ENCODE results near the gene EYS.

The EYS gene

GRCh38 chr6:64141680-64142079 lies 1565.3 kb downstream of the EYS start:
- Histone ChIP-seq H3K27ac (ENCODE audit: low read depth, low read length) (no peak overlapping the region), H3K36me3 (ENCODE audit: control insufficient read depth in 1 of 2, insufficient read depth in 2 of 2, low read length in 2 of 2) (no peaks in the 10 kb centered on the region), H3K9ac (ENCODE audit: low read depth in 1 of 2, low read length in 2 of 2) (no peak overlapping the region), H3K4me3 (ENCODE audit: low read depth in 1 of 2, low read length in 2 of 2) (no peak overlapping the region), H3K9me3 (ENCODE audit: control insufficient read depth in 1 of 2, low read length in 2 of 2) (no peaks in the 10 kb centered on the region), H3K4me1 (ENCODE audit: control insufficient read depth in 1 of 2, insufficient read depth in 2 of 2, low read length in 2 of 2) (no peaks in the 10 kb centered on the region), H3K27me3 (ENCODE audit: control insufficient read depth in 1 of 2, insufficient read depth in 2 of 2, low read length in 2 of 2) (no peaks in the 10 kb centered on the region)

DNA sequence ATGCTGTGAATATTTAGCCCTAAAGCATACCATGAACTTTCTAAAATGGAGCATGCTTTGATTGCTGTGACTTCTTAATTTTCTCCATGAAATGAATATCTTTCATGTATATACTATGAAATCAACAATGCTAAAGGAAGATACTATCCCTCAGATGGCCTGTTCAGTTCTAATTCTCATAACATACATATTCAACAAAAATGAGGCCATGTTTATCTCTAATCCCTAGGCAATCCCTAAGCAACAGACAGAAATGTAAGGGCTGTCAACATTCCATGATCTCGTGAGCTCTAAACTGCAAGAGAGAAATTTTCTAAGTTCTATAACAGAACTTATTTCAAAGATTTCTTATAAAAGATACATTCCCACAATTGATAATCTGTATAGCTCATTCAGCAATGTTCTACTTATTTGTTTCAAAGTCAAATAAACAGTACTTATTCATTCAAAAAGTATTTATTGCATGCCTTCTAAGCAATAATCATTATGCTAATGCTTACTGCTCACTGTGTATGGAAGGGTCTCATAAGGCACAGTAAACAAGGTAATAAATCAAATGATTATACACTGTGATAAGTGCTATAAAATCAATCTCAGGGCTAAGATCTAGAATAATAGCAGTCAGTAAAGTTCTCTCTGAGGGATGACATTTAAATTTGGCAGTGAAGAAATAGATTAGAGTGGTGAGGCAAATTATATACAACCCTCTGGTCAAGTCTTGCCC lies 1578.6 kb downstream of the EYS start:
- Histone ChIP-seq H3K27ac (ENCODE audit: low read depth, low read length) (no peak overlapping the region), H3K9me3 (ENCODE audit: control insufficient read depth in 1 of 2, low read length in 2 of 2) (no peaks in the 10 kb centered on the region), H3K36me3 (ENCODE audit: control insufficient read depth in 1 of 2, insufficient read depth in 2 of 2, low read length in 2 of 2) (no peaks in the 10 kb centered on the region), H3K27me3 (ENCODE audit: control insufficient read depth in 1 of 2, insufficient read depth in 2 of 2, low read length in 2 of 2) (no peaks in the 10 kb centered on the region), H3K4me1 (ENCODE audit: control insufficient read depth in 1 of 2, insufficient read depth in 2 of 2, low read length in 2 of 2) (no peaks in the 10 kb centered on the region), H3K4me3 (ENCODE audit: low read depth in 1 of 2, low read length in 2 of 2) (no peak overlapping the region), H3K9ac (ENCODE audit: low read depth in 1 of 2, low read length in 2 of 2) (no peak overlapping the region)

- Histone ChIP-seq H3K9me3 (ENCODE audit: control insufficient read depth in 1 of 2, low read length in 2 of 2) (no peaks in the 10 kb centered on the region), H3K4me1 (ENCODE audit: control insufficient read depth in 1 of 2, insufficient read depth in 2 of 2, low read length in 2 of 2) (no peaks in the 10 kb centered on the region), H3K27ac (ENCODE audit: low read depth, low read length) (no peak overlapping the region), H3K36me3 (ENCODE audit: control insufficient read depth in 1 of 2, insufficient read depth in 2 of 2, low read length in 2 of 2) (no peaks in the 10 kb centered on the region), H3K9ac (ENCODE audit: low read depth in 1 of 2, low read length in 2 of 2) (no peak overlapping the region), H3K4me3 (ENCODE audit: low read depth in 1 of 2, low read length in 2 of 2) (no peak overlapping the region), H3K27me3 (ENCODE audit: control insufficient read depth in 1 of 2, insufficient read depth in 2 of 2, low read length in 2 of 2) (no peaks in the 10 kb centered on the region)
Observed at GRCh38 chr6:64123761-64124633, 1583.0 kb downstream of the EYS start.

DNA sequence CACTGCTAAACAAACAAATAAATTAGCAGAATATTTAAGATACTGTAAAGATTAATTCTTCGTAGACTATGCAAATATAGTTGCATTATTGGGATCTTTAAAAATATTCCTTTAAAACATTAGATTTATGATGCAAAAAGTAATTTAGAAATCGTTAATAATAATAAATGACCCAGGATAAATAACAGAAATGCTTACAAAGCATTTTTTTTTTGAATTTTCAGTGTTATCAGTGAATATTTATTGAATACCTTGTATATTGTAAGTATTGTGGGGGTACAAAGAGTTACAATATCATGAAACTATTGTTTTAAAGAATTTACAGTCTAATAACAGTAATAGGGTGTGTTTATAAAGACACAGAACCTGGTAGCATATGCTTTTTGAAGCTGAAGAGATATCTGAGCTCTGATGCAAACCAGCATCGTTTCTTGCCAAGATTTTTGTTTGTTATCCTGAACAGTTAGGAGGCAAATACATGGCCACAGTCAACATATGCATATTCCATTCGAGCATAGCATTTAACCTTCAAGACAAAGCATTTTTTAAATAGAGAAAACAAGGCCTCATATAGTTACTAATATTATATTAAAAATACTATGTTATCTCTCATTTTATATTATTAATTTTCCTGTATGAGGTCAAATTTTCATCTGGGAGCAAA lies 1584.2 kb downstream of the EYS start:
- H3K4me1 ChIP-seq (ENCODE audit: control insufficient read depth in 1 of 2, insufficient read depth in 2 of 2, low read length in 2 of 2): no peaks in the 10 kb centered on the region
- no peaks in the 10 kb centered on the region for H3K36me3 ChIP-seq (ENCODE audit: control insufficient read depth in 1 of 2, insufficient read depth in 2 of 2, low read length in 2 of 2)
- no peak overlapping the region for H3K27ac ChIP-seq (ENCODE audit: low read depth, low read length)
- no peak overlapping the region for H3K4me3 ChIP-seq (ENCODE audit: low read depth in 1 of 2, low read length in 2 of 2)
- H3K27me3 ChIP-seq (ENCODE audit: control insufficient read depth in 1 of 2, insufficient read depth in 2 of 2, low read length in 2 of 2): no peaks in the 10 kb centered on the region
- peaks cover 0 to 3% of the 10 kb centered on the region in 2 donors for H3K9me3 ChIP-seq (ENCODE audit: control insufficient read depth in 1 of 2, low read length in 2 of 2)
- H3K9ac ChIP-seq (ENCODE audit: low read depth in 1 of 2, low read length in 2 of 2): no peak overlapping the region

- Histone ChIP-seq H3K9me3 (ENCODE audit: control insufficient read depth in 1 of 2, low read length in 2 of 2) (peaks cover 0 to 3% of the 10 kb centered on the region in 2 donors), H3K4me1 (ENCODE audit: control insufficient read depth in 1 of 2, insufficient read depth in 2 of 2, low read length in 2 of 2) (no peaks in the 10 kb centered on the region)
Observed at GRCh38 chr6:64121011-64121565, 1585.9 kb downstream of the EYS start.

DNA sequence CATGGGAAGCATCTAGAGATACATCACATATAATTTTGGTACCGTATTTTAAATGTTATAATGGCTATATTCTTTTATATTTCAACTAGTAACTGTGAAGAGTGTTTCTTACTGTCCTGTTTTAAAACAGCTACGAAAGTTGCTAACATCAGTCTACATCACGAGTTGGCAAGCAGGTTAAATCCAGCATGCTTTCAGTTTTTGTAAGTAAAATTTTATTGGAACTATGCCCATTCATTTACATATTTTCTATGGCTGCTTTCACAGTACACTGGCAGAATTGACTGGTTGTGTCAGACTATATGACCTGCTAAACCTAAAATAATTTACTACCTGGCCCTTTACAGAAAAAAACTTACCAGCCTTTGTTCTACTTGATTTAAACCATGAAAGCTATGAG lies 1593.3 kb downstream of the EYS start:
- Histone ChIP-seq H3K4me1 (ENCODE audit: control insufficient read depth in 1 of 2, insufficient read depth in 2 of 2, low read length in 2 of 2) (no peaks in the 10 kb centered on the region), H3K9ac (ENCODE audit: low read depth in 1 of 2, low read length in 2 of 2) (no peak overlapping the region), H3K9me3 (ENCODE audit: control insufficient read depth in 1 of 2, low read length in 2 of 2) (peaks cover 7 to 14% of the 10 kb centered on the region in 2 donors), H3K27me3 (ENCODE audit: control insufficient read depth in 1 of 2, insufficient read depth in 2 of 2, low read length in 2 of 2) (no peaks in the 10 kb centered on the region), H3K36me3 (ENCODE audit: control insufficient read depth in 1 of 2, insufficient read depth in 2 of 2, low read length in 2 of 2) (no peaks in the 10 kb centered on the region), H3K27ac (ENCODE audit: low read depth, low read length) (no peak overlapping the region), H3K4me3 (ENCODE audit: low read depth in 1 of 2, low read length in 2 of 2) (no peak overlapping the region)

More at GRCh38 chr6:64121011-64121565, 1585.9 kb downstream of the EYS start:
- H3K27ac ChIP-seq (ENCODE audit: low read depth, low read length): no peak overlapping the region
- H3K27me3 ChIP-seq (ENCODE audit: control insufficient read depth in 1 of 2, insufficient read depth in 2 of 2, low read length in 2 of 2): no peaks in the 10 kb centered on the region
- no peaks in the 10 kb centered on the region for H3K36me3 ChIP-seq (ENCODE audit: control insufficient read depth in 1 of 2, insufficient read depth in 2 of 2, low read length in 2 of 2)
- no peak overlapping the region for H3K9ac ChIP-seq (ENCODE audit: low read depth in 1 of 2, low read length in 2 of 2)
- H3K4me3 ChIP-seq (ENCODE audit: low read depth in 1 of 2, low read length in 2 of 2): no peak overlapping the region

- H3K27me3 ChIP-seq (ENCODE audit: control insufficient read depth in 1 of 2, insufficient read depth in 2 of 2, low read length in 2 of 2): no peaks in the 10 kb centered on the region
- H3K36me3 ChIP-seq (ENCODE audit: control insufficient read depth in 1 of 2, insufficient read depth in 2 of 2, low read length in 2 of 2): no peaks in the 10 kb centered on the region
- no peak overlapping the region for H3K4me3 ChIP-seq (ENCODE audit: low read depth in 1 of 2, low read length in 2 of 2)
- no peaks in the 10 kb centered on the region for H3K4me1 ChIP-seq (ENCODE audit: control insufficient read depth in 1 of 2, insufficient read depth in 2 of 2, low read length in 2 of 2)
- H3K9me3 ChIP-seq (ENCODE audit: control insufficient read depth in 1 of 2, low read length in 2 of 2): peaks cover 0 to 9% of the 10 kb centered on the region in 2 donors
- no peak overlapping the region for H3K27ac ChIP-seq (ENCODE audit: low read depth, low read length)
- no peak overlapping the region for H3K9ac ChIP-seq (ENCODE audit: low read depth in 1 of 2, low read length in 2 of 2)
Observed at GRCh38 chr6:64104051-64104450, 1603.0 kb downstream of the EYS start.

DNA sequence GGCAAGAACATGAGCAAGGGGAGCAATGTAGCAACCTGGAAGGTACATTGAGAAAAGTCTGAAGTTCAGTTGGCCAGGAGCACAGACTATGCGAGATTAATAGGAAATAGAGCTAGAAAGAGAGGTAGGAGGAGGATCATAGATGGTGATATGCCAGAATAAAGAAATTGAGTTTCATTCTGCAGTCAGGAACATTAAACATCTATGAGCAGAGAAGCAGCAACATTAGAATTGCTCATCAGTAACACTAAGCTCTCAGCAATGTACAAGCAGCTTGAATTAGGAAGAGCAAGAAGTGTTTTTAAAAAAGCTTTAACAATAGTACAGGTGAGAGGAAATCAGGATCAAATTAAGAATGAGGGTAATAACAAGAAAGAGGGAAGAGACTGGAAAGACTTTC lies 1603.5 kb downstream of the EYS start:
- Histone ChIP-seq H3K9me3 (ENCODE audit: control insufficient read depth in 1 of 2, low read length in 2 of 2) (peaks cover 0 to 9% of the 10 kb centered on the region in 2 donors), H3K27ac (ENCODE audit: low read depth, low read length) (no peak overlapping the region), H3K9ac (ENCODE audit: low read depth in 1 of 2, low read length in 2 of 2) (no peak overlapping the region), H3K36me3 (ENCODE audit: control insufficient read depth in 1 of 2, insufficient read depth in 2 of 2, low read length in 2 of 2) (no peaks in the 10 kb centered on the region), H3K4me1 (ENCODE audit: control insufficient read depth in 1 of 2, insufficient read depth in 2 of 2, low read length in 2 of 2) (no peaks in the 10 kb centered on the region), H3K4me3 (ENCODE audit: low read depth in 1 of 2, low read length in 2 of 2) (no peak overlapping the region), H3K27me3 (ENCODE audit: control insufficient read depth in 1 of 2, insufficient read depth in 2 of 2, low read length in 2 of 2) (no peaks in the 10 kb centered on the region)

- Histone ChIP-seq H3K9me3 (ENCODE audit: control insufficient read depth in 1 of 2, low read length in 2 of 2) (peaks cover 0 to 13% of the 10 kb centered on the region in 2 donors), H3K27me3 (ENCODE audit: control insufficient read depth in 1 of 2, insufficient read depth in 2 of 2, low read length in 2 of 2) (no peaks in the 10 kb centered on the region), H3K27ac (ENCODE audit: low read depth, low read length) (no peak overlapping the region), H3K4me3 (ENCODE audit: low read depth in 1 of 2, low read length in 2 of 2) (no peak overlapping the region), H3K36me3 (ENCODE audit: control insufficient read depth in 1 of 2, insufficient read depth in 2 of 2, low read length in 2 of 2) (no peaks in the 10 kb centered on the region), H3K4me1 (ENCODE audit: control insufficient read depth in 1 of 2, insufficient read depth in 2 of 2, low read length in 2 of 2) (no peaks in the 10 kb centered on the region), H3K9ac (ENCODE audit: low read depth in 1 of 2, low read length in 2 of 2) (no peak overlapping the region)
Observed at GRCh38 chr6:64100702-64101303, 1606.2 kb downstream of the EYS start.
